Measurements from ENCODE around the gene PATJ. TPM values are rescaled to one million over a fixed set of nuclear protein-coding genes. Genes with fewer than 3 reads are reported as not detected.
A peak's percentile ranks its signal among the peaks of the same experiment; 100 is the strongest.

Gene PATJ
- total and polyA plus RNA-seq, 2 of the 13 experiments (the other 11 are each of a cell fraction or from before 2014, with no cell fraction given) = 6.2 to 16.8 TPM

GRCh38 chr1:61743431-61743705 lies 1.1 kb downstream of the PATJ start:
- 66% methylated on average over 5 of the region's 5 CpGs for WGBS (ENCODE audit: low lambda C conversion rate)

GRCh38 chr1:61743716-61744580 lies 1.7 kb downstream of the PATJ start:
- FAIRE-seq (no peak), ATAC-seq (no peak), DNase-seq (ENCODE audit: low spot score) (no peak)
- Histone ChIP-seq H3K4me1 (ENCODE audit: insufficient read depth, low read length) (peaks cover 39% of the 10 kb centered on the region), H4K20me1 (ENCODE audit: insufficient read depth, low read length) (no peaks in the 10 kb centered on the region), H3K9me3 (ENCODE audit: low read length) (no peaks in the 10 kb centered on the region), H3K79me2 (ENCODE audit: insufficient read depth, low read length) (peaks cover 6% of the 10 kb centered on the region), H3K27ac (ENCODE audit: extremely low read length, insufficient read depth, low read length) (no peak overlapping the region), H3K9ac (ENCODE audit: insufficient read depth, low read depth, low read length) (no peak overlapping the region), H3K36me3 (replicated peaks in 1 of 2; ENCODE audit: control insufficient read depth in 1 of 2, insufficient read depth in 2 of 2, low read length in 2 of 2) (no peaks in the 10 kb centered on the region), H3K27me3 (ENCODE audit: control insufficient read depth in 1 of 2, insufficient read depth in 2 of 2, low read length in 2 of 2) (no peaks in the 10 kb centered on the region), H3K4me2 (ENCODE audit: low read depth, low read length) (peak overlapping the region; percentile 67), H2AFZ (ENCODE audit: low read length) (no peak overlapping the region), H3K4me3 (replicated peaks in 1 of 3; ENCODE audit: insufficient read depth in 1 of 3, low read depth in 2 of 3, low read length in 3 of 3) (no peak overlapping the region; a peak in 1 of 6 replicates)
- TF ChIP-seq ZNF770 (CRISPR knock-in tag; IDR thresholded peaks at IDR 0.05) (peak; percentile 82), HNRNPL (IDR thresholded peaks at IDR 0.05; ENCODE audit: low read depth, low read length) (no peak)
- POLR2A ChIA-PET = interaction anchor here (1.1 kb wide), 1 partner anchor 9 kb away, joined by 3 read pairs; no protein-coding TSS in a partner anchor
- CTCF ChIA-PET (ENCODE audit: low intra/inter-chr PET ratio, low total read pairs) = no interaction called here
- TSS peak; percentile 59 for BruUV-seq (replicated peaks)
- in situ Hi-C loops (cut with HindIII; ENCODE audit: extremely low pct_ligation_motif_present, low pct_unique_long_range_greater_than_20kb) = no loop called here
- WGBS (ENCODE audit: low lambda C conversion rate) = 94% methylated on average over 6 of the region's 6 CpGs
- intact Hi-C loops (cut with micrococcal nuclease; ENCODE audit: unreplicated experiment) = no loop called here

More at GRCh38 chr1:61743431-61743705, 1.1 kb downstream of the PATJ start:
- Histone ChIP-seq H3K4me1 (ENCODE audit: insufficient read depth, low read length) (peaks cover 39% of the 10 kb centered on the region), H3K4me3 (replicated peaks in 1 of 3; ENCODE audit: insufficient read depth in 1 of 3, low read depth in 2 of 3, low read length in 3 of 3) (peak overlapping the region; percentile 60 to 88 (median 78); a peak in 4 of 6 replicates), H3K27me3 (ENCODE audit: control insufficient read depth in 1 of 2, insufficient read depth in 2 of 2, low read length in 2 of 2) (no peaks in the 10 kb centered on the region), H3K27ac (ENCODE audit: extremely low read length, insufficient read depth, low read length) (peak overlapping the region; percentile 75), H3K9me3 (ENCODE audit: low read length) (no peaks in the 10 kb centered on the region), H3K36me3 (replicated peaks in 1 of 2; ENCODE audit: control insufficient read depth in 1 of 2, insufficient read depth in 2 of 2, low read length in 2 of 2) (no peaks in the 10 kb centered on the region), H3K4me2 (ENCODE audit: low read depth, low read length) (peak overlapping the region; percentile 67), H2AFZ (ENCODE audit: low read length) (no peak overlapping the region), H3K79me2 (ENCODE audit: insufficient read depth, low read length) (peaks cover 6% of the 10 kb centered on the region), H3K9ac (ENCODE audit: insufficient read depth, low read depth, low read length) (peak overlapping the region; percentile 67), H4K20me1 (ENCODE audit: insufficient read depth, low read length) (no peaks in the 10 kb centered on the region)
- ATAC-seq = no peak
- intact Hi-C loops (cut with micrococcal nuclease; ENCODE audit: unreplicated experiment) = no loop called here
- BruUV-seq (replicated peaks) = no TSS peak
- no peak for FAIRE-seq
- CTCF ChIA-PET (ENCODE audit: low intra/inter-chr PET ratio, low total read pairs) = no interaction called here
- DNase-seq (ENCODE audit: low spot score) = no peak
- in situ Hi-C loops (cut with HindIII; ENCODE audit: extremely low pct_ligation_motif_present, low pct_unique_long_range_greater_than_20kb) = no loop called here
- TF ChIP-seq SRSF1 (optimal IDR thresholded peaks at IDR 0.05; ENCODE audit: low read depth, low read length) = no peak
- TF ChIP-seq ZNF180 (CRISPR knock-in tag; IDR thresholded peaks at IDR 0.05; ENCODE audit: borderline replicate concordance, low read depth) = no peak
- TF ChIP-seq ATF7 (IDR thresholded peaks at IDR 0.05) = no peak
- TF ChIP-seq ATF7 (CRISPR knock-in tag; IDR thresholded peaks at IDR 0.05) = no peak
- no peak for TF ChIP-seq ZNF10 (CRISPR knock-in tag; IDR thresholded peaks at IDR 0.05; ENCODE audit: borderline replicate concordance, low read depth)
- TF ChIP-seq ZNF709 (CRISPR knock-in tag; IDR thresholded peaks at IDR 0.05) = 0 out of 2 replicates have a peak, but pooled peaks have one; percentile 11
- no peak for TF ChIP-seq TEAD3 (CRISPR knock-in tag; optimal IDR thresholded peaks at IDR 0.05; ENCODE audit: borderline replicate concordance)
- TF ChIP-seq ZNF430 (CRISPR knock-in tag; IDR thresholded peaks at IDR 0.05) = no peak
- POLR2A ChIA-PET = interaction anchor here (1.1 kb wide), 1 partner anchor 10 kb away, joined by 3 read pairs; no protein-coding TSS in a partner anchor
